Kidney glomerular epithelial cell (primary cell): Measurements from ENCODE around the gene OPN3.

Experiments used
- DNase-seq: peaks from one replicate; lab custom pipeline; 2025; lab: John Stamatoyannopoulos, UW

Gene OPN3

GRCh38 chr1:241646201-241646600 is 6.0 kb upstream of the OPN3 start:
- no peak for DNase-seq

- DNase-seq, result no peak
These were observed 5.0 kb upstream of the OPN3 start for GRCh38 chr1:241645199-241645598.

GRCh38 chr1:241644259-241644658 is 4.1 kb upstream of the OPN3 start:
- no peak for DNase-seq

GRCh38 chr1:241642593-241642944 is 2.4 kb upstream of the OPN3 start:
- no peak for DNase-seq

GRCh38 chr1:241641773-241642592 is 1.8 kb upstream of the OPN3 start:
- DNase-seq, result peak; percentile 50

GRCh38 chr1:241640867-241641622 is 876 bp upstream of the OPN3 start:
- DNase-seq, result no peak

GRCh38 chr1:241639623-241640148 is 483 bp downstream of the OPN3 start:
- no peak for DNase-seq

GRCh38 chr1:241638909-241639622 is 1.1 kb downstream of the OPN3 start:
- DNase-seq, result no peak

GRCh38 chr1:241638099-241638682 is 2.0 kb downstream of the OPN3 start:
- DNase-seq, result no peak

- no peak for DNase-seq
These were observed 2.6 kb downstream of the OPN3 start for GRCh38 chr1:241637604-241638003.

- no peak for DNase-seq
These were observed 3.1 kb downstream of the OPN3 start for GRCh38 chr1:241637046-241637590.

- DNase-seq, result no peak
These were observed 3.9 kb downstream of the OPN3 start for GRCh38 chr1:241636291-241636690.

GRCh38 chr1:241635556-241636152 is 4.5 kb downstream of the OPN3 start:
- DNase-seq, result no peak

GRCh38 chr1:241632987-241633386 is 7.2 kb downstream of the OPN3 start:
- DNase-seq, result no peak

- DNase-seq, result no peak
These were observed 8.5 kb downstream of the OPN3 start for GRCh38 chr1:241631674-241632073.

- DNase-seq, result no peak
These were observed 9.3 kb downstream of the OPN3 start for GRCh38 chr1:241630899-241631298.

GRCh38 chr1:241630476-241630875 is 9.7 kb downstream of the OPN3 start:
- no peak for DNase-seq

GRCh38 chr1:241630005-241630404 is 10.2 kb downstream of the OPN3 start:
- DNase-seq, result no peak

- peak; percentile 89 for DNase-seq
These were observed 12.5 kb downstream of the OPN3 start for GRCh38 chr1:241627453-241628259.

- DNase-seq, result no peak
These were observed 15.2 kb downstream of the OPN3 start for GRCh38 chr1:241624935-241625334.

GRCh38 chr1:241622669-241623068 is 17.5 kb downstream of the OPN3 start:
- DNase-seq, result no peak
